WERI-Rb-1 (cell line): ENCODE results near the gene MYO1A.
"Not testable (repeated sequence)": the region's sequence is repeated elsewhere in the genome, so short reads cannot be mapped to it uniquely, and the experiment has no call there.

Source experiments
- DNase-seq: peaks from one replicate; pipeline ENCODE4 v3.0.0-alpha.2; 2020
- H3K27ac ChIP-seq: fragments of 250-450 bp; sonication (Bioruptor Pico); 2 replicates; pipeline ENCODE4 v1.5.1; 2020; ENCODE audit warnings: mild to moderate bottlenecking, moderate library complexity
- H3K27me3 ChIP-seq: fragments of 250-450 bp; sonication (Bioruptor Pico); 2 replicates; pipeline ENCODE4 v1.5.1; 2021; ENCODE audit warnings: mild to moderate bottlenecking, low read depth, moderate library complexity; ENCODE audit not compliant: insufficient read depth, severe bottlenecking
- H3K36me3 ChIP-seq: fragments of 250-450 bp; sonication (Bioruptor Pico); 2 replicates; pipeline ENCODE4 v1.5.1; 2020; ENCODE audit warnings: mild to moderate bottlenecking, moderate library complexity
- H3K4me3 ChIP-seq: 2 replicates; pipeline ENCODE4 v1.5.1; 2011; ENCODE audit warnings: low read depth, mild to moderate bottlenecking, control low read depth, low read length
- H3K9me3 ChIP-seq: fragments of 250-450 bp; sonication (Bioruptor Pico); 2 replicates; pipeline ENCODE4 v1.5.1; 2021; ENCODE audit warnings: mild to moderate bottlenecking, moderate library complexity; ENCODE audit not compliant: severe bottlenecking
- CTCF ChIP-seq: IDR thresholded peaks from 2 replicates; pipeline ENCODE4 v1.5.1; 2011; ENCODE audit warnings: low read depth, mild to moderate bottlenecking, control low read depth, inconsistent platforms, low read length

MYO1A gene

GRCh38 chr12:57018906-57019305 lies 31.0 kb downstream of the MYO1A start:
- H3K27ac ChIP-seq: no peak overlapping the region
- no peak for TF ChIP-seq CTCF
- H3K9me3 ChIP-seq: no peaks in the 10 kb centered on the region
- no peak overlapping the region for H3K4me3 ChIP-seq
- H3K27me3 ChIP-seq: no peaks in the 10 kb centered on the region
- no peaks in the 10 kb centered on the region for H3K36me3 ChIP-seq
- no peak for DNase-seq

GRCh38 chr12:57018353-57018752 lies 31.6 kb downstream of the MYO1A start:
- DNase-seq, H3K36me3 ChIP-seq, H3K4me3 ChIP-seq, H3K27me3 ChIP-seq, H3K27ac ChIP-seq, H3K9me3 ChIP-seq: not testable (repeated sequence)

DNA sequence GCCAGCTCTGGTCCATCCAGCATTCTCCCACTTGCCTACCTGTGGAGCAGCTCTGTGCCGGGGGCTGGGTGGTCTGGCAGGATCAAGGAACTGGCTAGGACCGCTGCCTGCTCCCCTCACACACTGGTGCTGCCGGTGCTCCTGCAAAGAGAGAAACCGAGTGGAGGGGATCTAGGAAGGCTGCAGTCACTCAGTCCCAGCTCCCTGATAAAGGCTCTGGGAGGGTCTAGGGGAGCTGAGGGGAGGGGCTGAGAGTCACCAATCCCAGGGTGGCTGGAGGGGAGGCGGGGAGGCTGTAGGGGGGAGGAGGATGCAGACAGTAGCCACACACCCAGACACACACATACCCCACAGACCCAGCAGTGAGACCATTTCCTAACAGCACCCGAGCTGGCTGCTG lies 33.6 kb downstream of the MYO1A start, which contains the start of gene TAC3:
Gene TAC3, minus strand, starts transcription at position 182 of the 400 bp plus-strand sequence. CDS start 732 bp downstream, outside the sequence.
- Histone ChIP-seq H3K4me3 (no peak within 1 kb of the TSS), H3K9me3 (no peaks in the 10 kb centered on the region), H3K27ac (no peak within 1 kb of the TSS), H3K36me3 (no peaks in the 10 kb centered on the region), H3K27me3 (no peaks in the 10 kb centered on the region)
- no peak for TF ChIP-seq CTCF
- no peak for DNase-seq

DNA sequence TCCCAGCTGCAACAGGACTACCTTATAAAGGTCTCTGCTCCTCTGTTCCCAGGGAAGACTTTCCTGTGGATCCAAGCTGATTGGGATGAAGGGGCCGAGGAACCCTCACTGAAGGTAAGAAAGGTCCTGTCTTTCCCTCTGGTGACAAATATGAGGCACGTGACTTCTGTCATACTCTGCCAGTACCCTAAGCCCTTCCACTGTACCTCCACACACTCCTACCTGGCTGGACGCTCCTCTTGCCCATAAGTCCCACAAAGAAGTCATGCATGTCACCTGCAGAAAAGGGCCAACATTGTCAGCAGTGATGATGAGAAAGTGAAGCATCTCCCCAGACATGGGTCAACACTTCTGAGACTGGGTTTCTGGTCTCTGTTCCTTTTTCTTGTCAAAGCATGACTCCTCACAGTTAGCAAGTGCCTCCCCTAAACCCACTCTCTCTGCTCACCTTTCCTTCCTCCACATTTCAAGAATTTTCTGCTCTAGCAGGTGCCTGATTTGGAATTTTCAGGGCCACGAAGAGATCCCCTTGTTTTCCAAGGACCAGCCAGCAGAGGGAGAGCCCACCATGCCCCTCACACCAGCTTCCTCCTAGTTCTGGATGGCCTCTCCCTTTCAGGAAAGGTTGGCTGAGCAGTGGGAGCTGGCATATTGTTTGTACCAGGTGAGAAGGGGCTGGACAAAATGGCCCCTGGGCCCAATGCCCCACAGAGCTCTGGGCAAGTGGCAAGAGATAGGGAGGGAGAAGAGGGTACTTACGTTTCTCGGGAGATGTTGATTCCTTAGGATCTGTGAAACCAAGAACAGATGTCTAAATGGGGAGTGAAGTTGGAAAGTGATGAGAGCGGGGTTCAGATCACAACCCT lies 37.1 kb downstream of the MYO1A start:
- no peaks in the 10 kb centered on the region for H3K36me3 ChIP-seq
- DNase-seq: no peak
- no peaks in the 10 kb centered on the region for H3K27me3 ChIP-seq
- no peak overlapping the region for H3K27ac ChIP-seq
- TF ChIP-seq CTCF: peak; percentile 47; the same call in 1 of the 2 replicates
- H3K9me3 ChIP-seq: no peaks in the 10 kb centered on the region
- no peak overlapping the region for H3K4me3 ChIP-seq

DNA sequence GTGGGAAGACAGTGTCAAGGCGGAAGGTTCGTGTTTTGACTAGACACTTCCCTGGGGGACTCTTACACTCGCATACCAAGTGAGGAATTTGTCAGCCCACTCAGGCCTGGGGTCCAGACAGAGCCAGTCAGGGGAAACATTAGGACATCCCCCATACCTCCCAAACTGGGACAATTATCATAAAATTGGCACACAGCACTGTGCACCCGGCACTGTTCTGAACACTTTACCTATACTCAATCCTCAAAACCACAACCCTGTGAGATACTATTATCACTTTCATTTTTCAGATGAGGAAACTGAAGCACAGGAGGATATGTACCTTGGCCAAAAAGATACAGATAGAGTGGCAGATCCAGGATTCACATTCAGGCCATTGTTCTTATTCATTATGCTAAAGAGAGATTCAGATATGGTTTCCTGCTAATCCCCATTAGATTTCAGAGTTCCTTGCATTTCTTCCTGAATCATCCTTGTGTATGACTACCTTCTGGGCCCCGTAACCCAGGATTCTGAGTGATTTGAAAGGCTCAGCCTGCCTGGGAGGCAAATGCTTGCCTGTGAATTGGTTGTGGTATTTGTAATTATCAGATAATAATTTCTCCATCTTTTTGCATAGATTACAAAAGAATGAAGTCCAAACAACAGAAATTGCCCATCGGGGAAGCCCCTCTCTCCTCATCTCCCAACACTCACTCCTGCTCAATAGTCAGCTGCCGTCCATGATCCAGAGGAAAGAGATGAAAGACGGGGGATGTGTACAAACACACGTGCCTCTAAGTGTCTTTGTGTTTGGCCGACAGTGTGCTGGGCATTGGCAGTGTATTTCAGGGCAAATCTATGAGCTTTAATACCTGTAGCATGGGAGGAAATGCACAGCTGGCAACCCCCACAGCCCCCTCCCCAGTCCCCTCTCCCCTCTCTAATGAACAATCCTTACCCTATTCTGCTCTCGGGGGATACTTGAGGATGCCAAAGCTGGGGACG lies 38.2 kb downstream of the MYO1A start:
- H3K27me3 ChIP-seq: no peaks in the 10 kb centered on the region

More for the DNA sequence above, 38.2 kb downstream of the MYO1A start:
- no peaks in the 10 kb centered on the region for H3K9me3 ChIP-seq
- no peak overlapping the region for H3K27ac ChIP-seq
- DNase-seq: no peak
- no peak for TF ChIP-seq CTCF
- no peaks in the 10 kb centered on the region for H3K36me3 ChIP-seq
- H3K4me3 ChIP-seq: no peak overlapping the region
